Endodermal cell (in vitro differentiated cells): Measurements from ENCODE around the gene MYL4. TPM values are rescaled to one million over a fixed set of nuclear protein-coding genes. Genes with fewer than 3 reads are reported as not detected.
A peak's percentile ranks its signal among the peaks of the same experiment; 100 is the strongest.
"Not testable (repeated sequence)": the region's sequence is repeated elsewhere in the genome, so short reads cannot be mapped to it uniquely, and the experiment has no call there.

Source experiments
- DNase-seq: peaks from one replicate; pipeline ENCODE4 v3.0.0-alpha.2; 2017
- H3K27ac ChIP-seq: 2 replicates; pipeline ENCODE4 v1.5.1; 2013; ENCODE audit warnings: mild to moderate bottlenecking, low read depth, low read length, moderate library complexity
- H3K27me3 ChIP-seq: 2 replicates; pipeline ENCODE4 v1.6.1; 2013; ENCODE audit warnings: mild to moderate bottlenecking, low read length, moderate library complexity; ENCODE audit not compliant: insufficient read depth, control insufficient read depth, poor library complexity, severe bottlenecking
- H3K36me3 ChIP-seq: 2 replicates; pipeline ENCODE4 v1.7.0; 2013; ENCODE audit warnings: mild to moderate bottlenecking, low read length, moderate library complexity; ENCODE audit not compliant: control insufficient read depth, insufficient read depth
- H3K4me1 ChIP-seq: one replicate; pipeline ENCODE4 v1.7.0; 2013; ENCODE audit warnings: low read length; ENCODE audit not compliant: control insufficient read depth, insufficient read depth
- H3K4me3 ChIP-seq: 2 replicates; pipeline ENCODE4 v1.5.1; 2013; ENCODE audit warnings: mild to moderate bottlenecking, low read length, moderate library complexity
- H3K9ac ChIP-seq: 2 replicates; pipeline ENCODE4 v1.6.1; 2013; ENCODE audit warnings: mild to moderate bottlenecking, low read length, moderate library complexity; ENCODE audit not compliant: poor library complexity, severe bottlenecking; ENCODE audit errors: extremely low read depth
- H3K9me3 ChIP-seq: 2 replicates; pipeline ENCODE4 v1.6.1; 2013; ENCODE audit warnings: mild to moderate bottlenecking, low read length, moderate library complexity; ENCODE audit not compliant: control insufficient read depth
- H3K27ac Mint-ChIP-seq: 2 replicates; pipeline ENCODE4 v1.8.0; 2020; ENCODE audit warnings: mixed read lengths
- H3K27me3 Mint-ChIP-seq: 2 replicates; pipeline ENCODE4 v1.8.0; 2021; ENCODE audit warnings: mild to moderate bottlenecking, mixed read lengths; ENCODE audit not compliant: insufficient read depth
- H3K36me3 Mint-ChIP-seq: 2 replicates; pipeline ENCODE4 v1.8.0; 2020; ENCODE audit warnings: low read depth, mixed read lengths
- H3K4me1 Mint-ChIP-seq: 2 replicates; pipeline ENCODE4 v1.8.0; 2020; ENCODE audit warnings: mixed read lengths
- H3K4me3 Mint-ChIP-seq: 2 replicates; pipeline ENCODE4 v1.8.0; 2020; ENCODE audit warnings: mild to moderate bottlenecking, moderate library complexity, mixed read lengths
- H3K9me3 Mint-ChIP-seq: 2 replicates; pipeline ENCODE4 v1.8.0; 2020; ENCODE audit warnings: mild to moderate bottlenecking, mixed read lengths
- CTCF ChIP-seq: fragments of 200-600 bp; sonication (generic); conservative IDR thresholded peaks from 2 replicates; pipeline ENCODE4 v1.5.0; 2021; ENCODE audit warnings: antibody characterized with exemption, mild to moderate bottlenecking
- WGBS, 2 experiments: methylation state at CpG; one replicate each; pipeline versions ENCODE4 v1.1.5 to v1.1.7; 2013; ENCODE audit warnings: missing lambda C conversion rate in 2 of 2, mixed read lengths in 1 of 2; ENCODE audit not compliant: insufficient coverage in 1 of 2, insufficient read length in 1 of 2; 5-methylcytosine and 5-hydroxymethylcytosine counted together
- total RNA-seq, 2 donors: library from RNA; stranded (reverse); fragmentation: NEBNext Ultra II Directional in 1 of 2; extraction: Animal tissue kit (Norgen Biotek cat#: 25700) in 1 of 2; gene quantifications; 2 replicates in 1 of 2; 3 replicates in 1 of 2; pipeline ENCODE4 v1.2.1, GENCODE V29; 2021

Gene MYL4
- total RNA-seq, 2 donors from 2014 or later = 15.5 to 20.0 TPM

DNA sequence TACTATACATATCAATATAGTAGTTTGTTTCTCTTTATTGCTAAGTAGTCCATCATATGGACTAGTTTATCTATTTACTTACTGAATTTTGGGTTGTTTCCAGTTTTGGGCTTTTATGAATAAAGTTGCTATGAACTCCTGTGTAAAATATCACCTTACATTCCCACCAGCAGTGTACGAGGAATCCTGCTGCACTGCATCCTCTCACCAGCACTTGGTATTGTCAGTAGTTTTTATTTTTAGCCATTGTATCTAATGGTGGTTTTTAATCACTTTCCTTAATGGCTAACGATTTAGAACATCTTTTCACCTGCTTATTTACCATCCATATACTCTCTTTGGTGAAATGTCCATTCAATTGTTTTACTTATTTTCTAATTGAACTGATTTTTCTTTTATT lies 44.0 kb upstream of the MYL4 start:
- DNase-seq = no peak
- peaks cover 14% of the 10 kb centered on the region for H3K9me3 ChIP-seq
- TF ChIP-seq CTCF = no peak
- no peaks in the 10 kb centered on the region for H3K9me3 Mint-ChIP-seq
- no peak overlapping the region for H3K4me3 Mint-ChIP-seq
- peaks cover 10% of the 10 kb centered on the region for H3K4me1 ChIP-seq
- H3K27me3 Mint-ChIP-seq = no peaks in the 10 kb centered on the region
- WGBS, 2 experiments = 100% methylated on average over 1 of the region's 2 CpGs; no CpG with 5 or more reads in 1 of the 2 experiments
- H3K36me3 ChIP-seq = peaks cover 89% of the 10 kb centered on the region
- H3K27ac ChIP-seq = no peak overlapping the region
- no peaks in the 10 kb centered on the region for H3K27me3 ChIP-seq
- no peak overlapping the region for H3K27ac Mint-ChIP-seq
- H3K4me3 ChIP-seq = no peak overlapping the region
- H3K4me1 Mint-ChIP-seq = peaks cover 16% of the 10 kb centered on the region
- peaks cover 63% of the 10 kb centered on the region for H3K36me3 Mint-ChIP-seq
- H3K9ac ChIP-seq = no peak overlapping the region

GRCh38 chr17:47166854-47167253 lies 42.3 kb upstream of the MYL4 start:
- not testable (repeated sequence) for H3K4me3 ChIP-seq, H3K27ac ChIP-seq, H3K4me1 ChIP-seq, DNase-seq, H3K4me3 Mint-ChIP-seq, H3K9ac ChIP-seq, H3K27ac Mint-ChIP-seq, H3K27me3 ChIP-seq, H3K9me3 Mint-ChIP-seq, H3K27me3 Mint-ChIP-seq
- H3K36me3 ChIP-seq = peaks cover 89% of the 10 kb centered on the region
- H3K36me3 Mint-ChIP-seq = peaks cover 58% of the 10 kb centered on the region
- peaks cover 23% of the 10 kb centered on the region for H3K9me3 ChIP-seq
- peaks cover 16% of the 10 kb centered on the region for H3K4me1 Mint-ChIP-seq
- WGBS, 2 experiments = 86 to 96% methylated on average over 4 to 5 of the region's 5 CpGs

DNA sequence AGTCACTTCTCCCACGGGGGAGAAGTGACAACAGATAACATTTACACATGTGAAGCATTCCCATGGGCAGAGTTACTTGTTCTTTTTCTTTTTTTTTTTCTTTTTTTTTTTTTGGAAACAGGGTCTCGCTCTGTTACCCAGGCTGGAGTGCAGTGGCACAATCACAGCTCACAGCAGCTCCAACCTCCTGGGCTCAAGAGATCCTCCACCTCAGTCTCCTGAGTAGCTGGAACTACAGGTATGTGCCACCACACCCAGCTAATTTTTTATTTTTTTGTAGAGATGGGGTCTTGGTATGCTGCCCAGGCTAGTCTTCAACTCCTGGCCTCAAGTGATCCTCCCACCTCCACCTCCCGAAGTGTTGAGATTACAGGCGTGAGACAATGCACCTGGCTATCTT lies 40.3 kb upstream of the MYL4 start:
- not testable (repeated sequence) for H3K27ac ChIP-seq, H3K9me3 Mint-ChIP-seq, H3K27ac Mint-ChIP-seq, H3K9ac ChIP-seq, H3K27me3 Mint-ChIP-seq, H3K4me3 Mint-ChIP-seq, H3K4me1 ChIP-seq, H3K27me3 ChIP-seq
- WGBS, 2 experiments = 78 to 89% methylated on average over 3 to 4 of the region's 4 CpGs
- Histone ChIP-seq H3K9me3 (peaks cover 23% of the 10 kb centered on the region), H3K36me3 (peaks cover 85% of the 10 kb centered on the region), H3K4me3 (peak overlapping the region; percentile 13)
- Mint-ChIP-seq H3K4me1 (peaks cover 18% of the 10 kb centered on the region), H3K36me3 (peaks cover 53% of the 10 kb centered on the region)
- peak; percentile 62 for DNase-seq

- DNase-seq = no peak
- Histone ChIP-seq H3K36me3 (peaks cover 84% of the 10 kb centered on the region), H3K9me3 (peaks cover 23% of the 10 kb centered on the region), H3K4me3 (no peak overlapping the region), H3K27me3 (no peaks in the 10 kb centered on the region), H3K4me1 (peaks cover 10% of the 10 kb centered on the region), H3K9ac (no peak overlapping the region), H3K27ac (no peak overlapping the region)
- H3K4me1 Mint-ChIP-seq = peaks cover 18% of the 10 kb centered on the region
- peaks cover 49% of the 10 kb centered on the region for H3K36me3 Mint-ChIP-seq
- TF ChIP-seq CTCF = no peak
- no peaks in the 10 kb centered on the region for H3K27me3 Mint-ChIP-seq
- H3K4me3 Mint-ChIP-seq = no peak overlapping the region
- no peak overlapping the region for H3K27ac Mint-ChIP-seq
- 93 to 100% methylated on average over 4 of the region's 4 CpGs for WGBS, 2 experiments
- no peaks in the 10 kb centered on the region for H3K9me3 Mint-ChIP-seq
Observed at GRCh38 chr17:47170710-47171109, 38.4 kb upstream of the MYL4 start.
